Activated CD8-positive, alpha-beta T cell treated with anti-CD3 and anti-CD28 coated beads for 36 hours (primary cell): ENCODE results near the gene SOS2. TPM values are rescaled to one million over a fixed set of nuclear protein-coding genes. Genes with fewer than 3 reads are reported as not detected.
A peak's percentile ranks its signal among the peaks of the same experiment; 100 is the strongest.

ENCODE experiments used
- ATAC-seq: fragments of 200-7000 bp; cut with Tn5 transposase; one replicate; pipeline ENCODE4 v1.10.0; 2021; ENCODE audit warnings: mild to moderate bottlenecking, moderate library complexity
- CTCF ChIA-PET: fragments of 350-600 bp; sonication (Branson Sonifier 250); formaldehyde crosslinking; loops from one replicate; lab custom pipeline; 2021; ENCODE audit warnings: antibody characterized with exemption; lab: Charles Lee
- POLR2A ChIA-PET: fragments of 350-600 bp; sonication (Branson Sonifier 250); formaldehyde crosslinking; loops from one replicate; lab custom pipeline; 2021; ENCODE audit warnings: antibody characterized with exemption; lab: Charles Lee
- DNase-seq: peaks from one replicate; pipeline ENCODE4 v3.0.0-alpha.2; 2020
- H3K27ac Mint-ChIP-seq: one replicate; pipeline ENCODE4 v1.8.0; 2021; ENCODE audit warnings: mild to moderate bottlenecking, mixed read lengths
- H3K27me3 Mint-ChIP-seq: one replicate; pipeline ENCODE4 v1.8.0; 2021; ENCODE audit warnings: mixed read lengths
- H3K36me3 Mint-ChIP-seq: one replicate; pipeline ENCODE4 v1.8.0; 2021; ENCODE audit warnings: low read depth, mixed read lengths
- H3K4me1 Mint-ChIP-seq: one replicate; pipeline ENCODE4 v1.8.0; 2021; ENCODE audit warnings: low read depth, mixed read lengths
- H3K4me3 Mint-ChIP-seq: one replicate; pipeline ENCODE4 v1.8.0; 2021; ENCODE audit warnings: mild to moderate bottlenecking, moderate library complexity, mixed read lengths
- H3K9me3 Mint-ChIP-seq: one replicate; pipeline ENCODE4 v1.8.0; 2021; ENCODE audit warnings: mixed read lengths
- intact Hi-C: fragments of 100-400 bp; cut with micrococcal nuclease; formaldehyde crosslinking; loops from one replicate; pipeline ENCODE4 v1.10.0; 2022
- total RNA-seq, 2 experiments: library from RNA; stranded (reverse); gene quantifications; one replicate each; pipeline ENCODE4 v1.2.3, GENCODE V29; 2021
- TF ChIP-seq, protein P1 (sequence below): fragments of 200-600 bp; IDR thresholded peaks from one replicate; pipeline ENCODE4 v1.8.0; 2022; ENCODE audit warnings: antibody characterized with exemption, mild to moderate bottlenecking

Gene SOS2
- total RNA-seq, 2 experiments from 2014 or later = 14.7 to 16.4 TPM

DNA sequence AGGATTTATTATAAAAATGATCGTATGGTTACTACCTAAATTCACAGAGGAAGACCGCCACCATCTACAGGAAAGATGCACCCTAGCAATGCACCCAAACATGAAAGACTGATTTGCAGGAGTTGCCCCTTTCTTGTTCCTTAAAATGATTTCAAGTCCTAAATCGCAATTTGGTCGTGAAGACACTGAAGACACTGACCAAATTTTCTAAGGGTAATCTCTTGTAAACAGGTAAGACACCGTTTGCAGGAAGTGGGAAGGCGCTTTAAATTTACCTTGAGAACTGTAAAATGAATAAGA lies 1.0 kb downstream of the SOS2 start:
- H3K27ac Mint-ChIP-seq = peak overlapping the region; percentile 91
- peaks cover 43% of the 10 kb centered on the region for H3K4me1 Mint-ChIP-seq
- intact Hi-C loops = loop anchor here (5.0 kb wide), 2 partner anchors 82 to 368 kb away; partner anchors contain the start of genes DMAC2L and L2HGDH
- H3K9me3 Mint-ChIP-seq = peaks cover 7% of the 10 kb centered on the region
- ChIA-PET CTCF (no interaction called here), POLR2A (interaction anchor here (0.7 kb wide), 1 partner anchor 520 kb away, joined by 3 read pairs; no protein-coding TSS in a partner anchor)
- no peaks in the 10 kb centered on the region for H3K27me3 Mint-ChIP-seq
- ATAC-seq (no peak), DNase-seq (peak; percentile 48)
- H3K36me3 Mint-ChIP-seq = peaks cover 8% of the 10 kb centered on the region
- peak overlapping the region; percentile 84 for H3K4me3 Mint-ChIP-seq
- TF ChIP-seq, protein P1, sequence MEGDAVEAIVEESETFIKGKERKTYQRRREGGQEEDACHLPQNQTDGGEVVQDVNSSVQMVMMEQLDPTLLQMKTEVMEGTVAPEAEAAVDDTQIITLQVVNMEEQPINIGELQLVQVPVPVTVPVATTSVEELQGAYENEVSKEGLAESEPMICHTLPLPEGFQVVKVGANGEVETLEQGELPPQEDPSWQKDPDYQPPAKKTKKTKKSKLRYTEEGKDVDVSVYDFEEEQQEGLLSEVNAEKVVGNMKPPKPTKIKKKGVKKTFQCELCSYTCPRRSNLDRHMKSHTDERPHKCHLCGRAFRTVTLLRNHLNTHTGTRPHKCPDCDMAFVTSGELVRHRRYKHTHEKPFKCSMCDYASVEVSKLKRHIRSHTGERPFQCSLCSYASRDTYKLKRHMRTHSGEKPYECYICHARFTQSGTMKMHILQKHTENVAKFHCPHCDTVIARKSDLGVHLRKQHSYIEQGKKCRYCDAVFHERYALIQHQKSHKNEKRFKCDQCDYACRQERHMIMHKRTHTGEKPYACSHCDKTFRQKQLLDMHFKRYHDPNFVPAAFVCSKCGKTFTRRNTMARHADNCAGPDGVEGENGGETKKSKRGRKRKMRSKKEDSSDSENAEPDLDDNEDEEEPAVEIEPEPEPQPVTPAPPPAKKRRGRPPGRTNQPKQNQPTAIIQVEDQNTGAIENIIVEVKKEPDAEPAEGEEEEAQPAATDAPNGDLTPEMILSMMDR = no peak

DNA sequence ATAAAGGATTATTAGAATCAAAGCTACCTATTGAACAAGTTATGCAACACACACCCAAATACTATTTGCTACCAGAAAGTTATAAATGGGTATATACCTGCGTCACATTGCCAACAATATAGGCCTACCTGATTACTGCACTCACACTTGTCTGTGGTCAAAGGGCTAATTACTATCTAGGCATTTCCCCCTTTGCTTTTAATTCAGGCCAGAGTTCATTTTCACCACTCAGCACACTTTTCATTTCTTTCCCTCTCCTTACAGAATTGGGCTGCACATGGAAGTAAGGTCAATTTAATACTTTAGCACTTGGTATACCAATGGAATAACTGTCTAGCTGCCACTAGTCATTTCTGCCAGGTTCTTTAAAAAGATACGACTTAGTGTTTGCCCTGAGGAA lies 1.7 kb downstream of the SOS2 start:
- ATAC-seq (no peak), DNase-seq (no peak)
- intact Hi-C loops = loop anchor here (5.0 kb wide), 2 partner anchors 83 to 367 kb away; partner anchors contain the start of genes DMAC2L and L2HGDH
- H3K9me3 Mint-ChIP-seq = peaks cover 2% of the 10 kb centered on the region
- POLR2A ChIA-PET = interaction anchor here (0.7 kb wide), 1 partner anchor 519 kb away, joined by 3 read pairs; no protein-coding TSS in a partner anchor
- TF ChIP-seq, protein P1 = no peak
- CTCF ChIA-PET = interaction anchor here (0.9 kb wide), 1 partner anchor 9 kb away, joined by 3 read pairs; no protein-coding TSS in a partner anchor
- no peak overlapping the region for H3K27ac Mint-ChIP-seq
- H3K27me3 Mint-ChIP-seq = no peaks in the 10 kb centered on the region
- H3K36me3 Mint-ChIP-seq = peaks cover 6% of the 10 kb centered on the region
- H3K4me3 Mint-ChIP-seq = peak overlapping the region; percentile 84
- H3K4me1 Mint-ChIP-seq = peaks cover 46% of the 10 kb centered on the region

DNA sequence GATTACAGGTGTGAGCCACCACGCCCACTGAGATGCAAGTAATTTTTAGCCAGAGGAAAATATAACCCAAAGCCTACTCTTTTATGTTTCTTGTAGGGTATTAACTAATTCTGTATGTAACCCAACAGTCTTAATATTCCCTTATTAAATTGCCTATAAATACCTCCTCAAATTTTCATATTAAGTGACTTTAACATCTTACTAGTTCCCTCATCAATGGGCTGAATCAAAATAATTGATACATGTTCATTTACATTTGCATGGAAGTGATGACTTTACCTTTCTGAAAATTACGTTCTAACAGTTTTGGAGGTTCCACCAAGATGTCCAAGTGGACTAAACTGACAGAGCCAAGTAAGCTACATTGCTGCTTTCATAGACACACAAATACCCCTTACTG lies 3.1 kb downstream of the SOS2 start:
- intact Hi-C loops = no loop called here
- DNase-seq (no peak), ATAC-seq (no peak)
- CTCF ChIA-PET = no interaction called here
- Mint-ChIP-seq H3K27ac (no peak overlapping the region), H3K36me3 (peaks cover 10% of the 10 kb centered on the region), H3K4me1 (peaks cover 43% of the 10 kb centered on the region), H3K4me3 (no peak overlapping the region), H3K27me3 (no peaks in the 10 kb centered on the region), H3K9me3 (peaks cover 2% of the 10 kb centered on the region)
- TF ChIP-seq, protein P1 = no peak
- POLR2A ChIA-PET = interaction anchor here (0.7 to 0.8 kb wide), 3 partner anchors 10 to 87 kb away, joined by 3 to 8 read pairs (median 3); no protein-coding TSS in a partner anchor

DNA sequence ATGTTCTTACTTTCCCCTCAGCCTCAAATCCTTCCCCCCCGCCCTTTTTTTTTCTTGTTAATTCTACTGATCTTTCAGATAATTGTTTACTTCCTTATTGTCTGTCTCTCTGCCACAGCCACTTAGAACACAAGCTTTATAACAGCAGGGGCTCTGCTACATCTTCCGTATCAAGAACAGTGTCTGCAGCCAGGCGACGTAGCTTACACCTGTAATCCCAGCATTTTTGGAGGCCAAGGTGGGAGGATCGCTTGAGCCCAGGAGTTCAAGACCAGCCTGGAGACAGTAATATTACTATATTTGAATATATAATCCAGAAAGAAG lies 5.4 kb downstream of the SOS2 start:
- intact Hi-C loops = no loop called here
- ChIA-PET CTCF (no interaction called here), POLR2A (no interaction called here)
- H3K9me3 Mint-ChIP-seq = peaks cover 2% of the 10 kb centered on the region
- peaks cover 50% of the 10 kb centered on the region for H3K4me1 Mint-ChIP-seq
- H3K36me3 Mint-ChIP-seq = peaks cover 16% of the 10 kb centered on the region
- TF ChIP-seq, protein P1 = no peak
- DNase-seq = no peak
- no peak overlapping the region for H3K4me3 Mint-ChIP-seq
- H3K27ac Mint-ChIP-seq = no peak overlapping the region
- no peak for ATAC-seq
- H3K27me3 Mint-ChIP-seq = no peaks in the 10 kb centered on the region

DNA sequence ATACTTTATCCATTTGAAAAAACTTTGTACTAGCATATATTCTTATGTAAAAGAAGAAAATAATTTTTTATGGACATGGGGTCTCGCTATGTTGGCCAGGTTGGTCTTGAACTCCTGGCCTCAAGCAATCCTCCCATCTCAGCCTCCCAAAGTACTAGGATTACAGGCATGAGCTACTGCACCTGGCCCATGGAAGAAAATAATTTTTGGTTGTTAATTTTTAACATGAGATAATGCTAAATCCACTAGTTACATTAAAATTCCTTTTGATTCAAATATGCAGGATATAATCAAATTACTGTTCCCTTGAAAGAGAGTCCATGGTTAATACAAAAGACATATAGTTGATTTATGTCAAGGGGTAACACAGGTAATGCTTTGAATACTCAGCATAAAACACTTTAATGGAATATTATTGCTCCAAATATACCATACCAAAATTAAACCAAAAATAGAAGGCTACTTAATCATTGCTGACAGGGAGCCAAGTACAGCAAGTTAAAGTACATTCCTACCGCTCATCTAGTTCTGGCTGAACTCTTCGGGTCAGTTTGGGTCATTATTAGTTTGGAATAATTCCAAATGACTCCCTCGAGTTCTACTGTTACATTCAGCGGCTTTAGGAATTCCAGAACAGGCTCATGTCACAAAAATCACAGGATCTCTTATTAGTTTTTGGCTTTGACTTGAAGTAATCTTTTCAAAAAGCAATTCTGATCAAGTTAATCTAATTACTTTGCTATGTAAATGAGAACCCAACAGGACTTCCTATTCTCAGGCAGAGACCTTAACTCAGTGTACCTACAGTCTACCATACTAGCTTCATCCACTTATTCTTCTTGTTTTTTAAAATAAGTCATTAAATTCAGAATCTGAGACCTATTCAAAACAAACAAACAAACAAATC lies 6.1 kb downstream of the SOS2 start:
- Mint-ChIP-seq H3K4me3 (no peak overlapping the region), H3K27me3 (no peaks in the 10 kb centered on the region), H3K36me3 (peaks cover 16% of the 10 kb centered on the region), H3K4me1 (peaks cover 51% of the 10 kb centered on the region), H3K27ac (no peak overlapping the region), H3K9me3 (peaks cover 2% of the 10 kb centered on the region)
- ChIA-PET POLR2A (interaction anchor here (0.6 kb wide), 1 partner anchor 82 kb away, joined by 4 read pairs; no protein-coding TSS in a partner anchor), CTCF (interaction anchor here (0.6 kb wide), 1 partner anchor 265 kb away, joined by 4 read pairs; no protein-coding TSS in a partner anchor)
- intact Hi-C loops = no loop called here
- ATAC-seq (no peak), DNase-seq (no peak)
- TF ChIP-seq, protein P1 = no peak
